Measurements from ENCODE around the gene FAM219B.
A peak's percentile ranks its signal among the peaks of the same experiment; 100 is the strongest.
"Not testable (repeated sequence)": the region's sequence is repeated elsewhere in the genome, so short reads cannot be mapped to it uniquely, and the experiment has no call there.

The FAM219B gene

DNA sequence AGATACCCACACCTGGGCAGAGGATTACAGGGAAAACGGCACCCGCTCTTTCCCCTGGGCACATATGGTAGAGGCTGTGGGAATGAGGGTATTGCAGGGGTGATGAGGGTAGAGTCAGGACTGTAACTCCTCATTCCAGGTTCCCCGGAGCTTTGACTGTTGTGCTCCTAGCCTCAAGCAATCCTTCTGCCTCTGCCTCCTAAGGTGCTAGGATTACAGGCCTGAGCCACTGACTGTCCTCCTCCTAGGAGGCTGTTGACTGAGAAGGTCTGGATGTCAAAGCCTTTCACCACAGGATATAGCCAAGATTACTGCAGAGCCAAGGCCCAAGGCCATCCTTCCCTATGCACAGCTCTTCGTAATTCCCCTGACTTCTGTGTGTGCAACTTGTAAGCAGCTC lies 17.9 kb downstream of the FAM219B start:
- H3K4me1 ChIP-seq (ENCODE audit: control insufficient read depth, insufficient read depth, low read length): no peaks in the 10 kb centered on the region
- no peaks in the 10 kb centered on the region for H3K9me3 ChIP-seq (ENCODE audit: control insufficient read depth, insufficient read depth, low read length)
- H3K27me3 ChIP-seq (ENCODE audit: control insufficient read depth, insufficient read depth, low read length): no peaks in the 10 kb centered on the region
- H3K9ac ChIP-seq (ENCODE audit: low read depth, low read length): no peak overlapping the region
- no peak overlapping the region for H3K4me3 ChIP-seq (ENCODE audit: low read depth, low read length)
- peaks cover 11% of the 10 kb centered on the region for H3K36me3 ChIP-seq (ENCODE audit: control insufficient read depth, insufficient read depth, low read length)

DNA sequence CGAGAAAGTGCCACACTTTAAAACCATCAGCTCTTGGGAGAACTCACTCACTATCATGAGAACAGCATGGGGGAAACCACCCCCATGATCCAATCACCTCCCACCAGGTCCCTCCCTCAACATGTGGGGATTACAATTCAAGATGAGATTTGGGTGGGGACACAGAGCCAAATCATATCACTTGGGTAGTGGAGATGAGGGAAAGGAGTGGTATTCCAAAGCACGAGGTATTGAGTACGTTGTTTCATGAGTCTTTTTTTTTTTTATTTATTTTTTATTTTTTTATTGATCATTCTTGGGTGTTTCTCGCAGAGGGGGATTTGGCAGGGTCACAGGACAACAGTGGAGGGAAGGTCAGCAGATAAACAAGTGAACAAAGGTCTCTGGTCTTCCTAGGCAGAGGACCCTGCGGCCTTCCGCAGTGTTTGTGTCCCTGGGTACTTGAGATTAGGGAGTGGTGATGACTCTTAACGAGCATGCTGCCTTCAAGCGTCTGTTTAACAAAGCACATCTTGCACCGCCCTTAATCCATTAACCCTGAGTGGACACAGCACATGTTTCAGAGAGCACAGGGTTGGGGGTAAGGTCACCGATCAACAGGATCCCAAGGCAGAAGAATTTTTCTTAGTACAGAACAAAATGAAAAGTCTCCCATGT lies 19.0 kb downstream of the FAM219B start:
- H3K9me3 ChIP-seq (ENCODE audit: control insufficient read depth, insufficient read depth, low read length); H3K4me3 ChIP-seq (ENCODE audit: low read depth, low read length); H3K4me1 ChIP-seq (ENCODE audit: control insufficient read depth, insufficient read depth, low read length); H3K9ac ChIP-seq (ENCODE audit: low read depth, low read length); H3K36me3 ChIP-seq (ENCODE audit: control insufficient read depth, insufficient read depth, low read length); H3K27me3 ChIP-seq (ENCODE audit: control insufficient read depth, insufficient read depth, low read length): not testable (repeated sequence)

DNA sequence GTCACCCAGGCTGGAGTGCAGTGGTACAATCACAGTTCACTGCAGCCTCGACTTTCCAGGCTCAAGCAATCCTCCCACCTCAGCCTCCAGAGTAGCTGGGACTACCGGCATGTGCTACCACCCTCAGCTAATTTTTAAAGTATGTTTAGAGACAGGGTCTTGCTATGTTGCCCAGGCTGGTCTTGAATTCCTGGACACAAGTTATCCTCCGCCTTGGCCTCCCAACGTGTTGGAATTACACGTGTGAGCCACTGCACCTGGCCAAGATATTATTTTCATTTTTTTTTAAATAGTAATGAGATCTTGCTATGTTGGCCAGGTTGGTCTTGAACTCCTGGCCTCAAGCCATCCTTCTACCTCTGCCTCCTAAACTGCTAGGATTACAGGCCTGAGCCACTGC lies 21.2 kb downstream of the FAM219B start:
- Histone ChIP-seq H3K9me3 (ENCODE audit: control insufficient read depth, insufficient read depth, low read length) (no peaks in the 10 kb centered on the region), H3K9ac (ENCODE audit: low read depth, low read length) (no peak overlapping the region), H3K27me3 (ENCODE audit: control insufficient read depth, insufficient read depth, low read length) (no peaks in the 10 kb centered on the region), H3K4me1 (ENCODE audit: control insufficient read depth, insufficient read depth, low read length) (no peaks in the 10 kb centered on the region), H3K36me3 (ENCODE audit: control insufficient read depth, insufficient read depth, low read length) (peaks cover 2% of the 10 kb centered on the region), H3K4me3 (ENCODE audit: low read depth, low read length) (no peak overlapping the region)

- Histone ChIP-seq H3K4me3 (ENCODE audit: low read depth, low read length) (no peak overlapping the region), H3K27me3 (ENCODE audit: control insufficient read depth, insufficient read depth, low read length) (no peaks in the 10 kb centered on the region), H3K4me1 (ENCODE audit: control insufficient read depth, insufficient read depth, low read length) (no peaks in the 10 kb centered on the region), H3K9me3 (ENCODE audit: control insufficient read depth, insufficient read depth, low read length) (no peaks in the 10 kb centered on the region), H3K36me3 (ENCODE audit: control insufficient read depth, insufficient read depth, low read length) (no peaks in the 10 kb centered on the region), H3K9ac (ENCODE audit: low read depth, low read length) (no peak overlapping the region)
These were observed 22.0 kb downstream of the FAM219B start for GRCh38 chr15:74884428-74885223.

GRCh38 chr15:74882528-74882927 lies 24.1 kb downstream of the FAM219B start:
- no peaks in the 10 kb centered on the region for H3K9me3 ChIP-seq (ENCODE audit: control insufficient read depth, insufficient read depth, low read length)
- no peaks in the 10 kb centered on the region for H3K36me3 ChIP-seq (ENCODE audit: control insufficient read depth, insufficient read depth, low read length)
- H3K27me3 ChIP-seq (ENCODE audit: control insufficient read depth, insufficient read depth, low read length): no peaks in the 10 kb centered on the region
- no peak overlapping the region for H3K9ac ChIP-seq (ENCODE audit: low read depth, low read length)
- no peak overlapping the region for H3K4me3 ChIP-seq (ENCODE audit: low read depth, low read length)
- H3K4me1 ChIP-seq (ENCODE audit: control insufficient read depth, insufficient read depth, low read length): no peaks in the 10 kb centered on the region

DNA sequence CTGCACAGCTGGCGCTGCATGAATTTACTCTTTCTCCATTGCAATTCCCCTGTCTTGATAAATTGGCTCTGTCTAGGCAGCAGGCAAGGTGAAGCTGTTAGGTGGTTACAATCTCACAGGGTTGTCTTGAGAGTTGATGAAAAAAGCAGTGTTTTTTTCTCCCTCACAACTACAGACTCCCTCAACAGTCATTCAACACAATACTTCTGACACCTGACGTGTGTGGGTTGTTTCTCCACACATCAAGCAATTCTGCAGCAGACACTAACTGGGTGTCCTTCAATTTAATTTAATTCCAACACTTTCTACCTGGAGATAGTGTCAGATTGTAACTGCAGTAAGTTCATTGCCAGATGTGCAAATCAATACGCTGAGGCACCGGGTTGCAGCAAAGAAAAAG lies 28.4 kb downstream of the FAM219B start:
- H3K9ac ChIP-seq (ENCODE audit: low read depth, low read length): no peak overlapping the region
- no peaks in the 10 kb centered on the region for H3K9me3 ChIP-seq (ENCODE audit: control insufficient read depth, insufficient read depth, low read length)
- H3K4me1 ChIP-seq (ENCODE audit: control insufficient read depth, insufficient read depth, low read length): no peaks in the 10 kb centered on the region
- H3K36me3 ChIP-seq (ENCODE audit: control insufficient read depth, insufficient read depth, low read length): no peaks in the 10 kb centered on the region
- H3K4me3 ChIP-seq (ENCODE audit: low read depth, low read length): no peak overlapping the region
- no peaks in the 10 kb centered on the region for H3K27me3 ChIP-seq (ENCODE audit: control insufficient read depth, insufficient read depth, low read length)

DNA sequence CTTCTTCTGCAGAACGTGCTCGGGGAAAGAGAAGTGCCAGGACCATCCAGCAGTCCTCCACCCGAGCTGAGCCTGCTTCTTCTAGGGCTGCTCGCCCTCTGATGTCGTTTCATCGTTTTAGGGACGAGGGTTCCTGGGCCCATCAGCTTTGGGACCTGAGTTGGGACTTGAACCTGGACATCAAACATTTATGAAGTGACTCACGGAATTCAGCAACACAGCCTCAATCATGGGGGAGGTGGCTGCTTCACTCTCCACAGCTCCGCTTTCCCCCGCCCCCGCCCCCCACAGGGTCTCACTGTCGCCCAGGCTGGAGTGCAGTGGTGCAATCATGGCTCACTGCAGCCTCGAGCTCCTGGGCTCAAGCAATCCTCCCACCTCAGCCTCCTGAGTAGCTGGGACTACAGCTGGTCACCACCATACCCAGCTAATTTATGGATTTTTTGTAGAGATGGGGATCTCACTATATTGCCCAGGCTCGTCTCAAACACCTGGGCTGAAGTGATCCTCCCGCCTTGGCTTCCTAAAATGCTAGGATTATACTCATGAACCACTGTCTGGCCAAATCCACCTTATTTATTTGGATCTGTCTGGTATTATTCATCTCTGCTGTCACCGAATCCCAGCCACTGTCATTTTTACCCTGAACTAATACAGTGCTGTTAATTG lies 32.8 kb downstream of the FAM219B start:
- H3K9ac ChIP-seq (ENCODE audit: low read depth, low read length): peak overlapping the region; percentile 60
- no peaks in the 10 kb centered on the region for H3K4me1 ChIP-seq (ENCODE audit: control insufficient read depth, insufficient read depth, low read length)
- peak overlapping the region; percentile 78 for H3K4me3 ChIP-seq (ENCODE audit: low read depth, low read length)

GRCh38 chr15:74873036-74873755 lies 33.5 kb downstream of the FAM219B start, which contains the start of gene SCAMP2:
TSS of gene SCAMP2 (minus strand) at chr15:74873365. CDS start at chr15:74873255, 110 bp downstream.
- H3K4me3 ChIP-seq (ENCODE audit: low read depth, low read length): peak within 1 kb of the TSS; percentile 78
- no peaks in the 10 kb centered on the region for H3K4me1 ChIP-seq (ENCODE audit: control insufficient read depth, insufficient read depth, low read length)
- peaks cover under 1% of the 10 kb centered on the region for H3K36me3 ChIP-seq (ENCODE audit: control insufficient read depth, insufficient read depth, low read length)
- H3K27me3 ChIP-seq (ENCODE audit: control insufficient read depth, insufficient read depth, low read length): no peaks in the 10 kb centered on the region
- H3K9me3 ChIP-seq (ENCODE audit: control insufficient read depth, insufficient read depth, low read length): no peaks in the 10 kb centered on the region
- peak within 1 kb of the TSS; percentile 97 for H3K9ac ChIP-seq (ENCODE audit: low read depth, low read length)

More for the DNA sequence above, 32.8 kb downstream of the FAM219B start:
- Histone ChIP-seq H3K27me3 (ENCODE audit: control insufficient read depth, insufficient read depth, low read length) (no peaks in the 10 kb centered on the region), H3K9me3 (ENCODE audit: control insufficient read depth, insufficient read depth, low read length) (no peaks in the 10 kb centered on the region), H3K36me3 (ENCODE audit: control insufficient read depth, insufficient read depth, low read length) (no peaks in the 10 kb centered on the region)

DNA sequence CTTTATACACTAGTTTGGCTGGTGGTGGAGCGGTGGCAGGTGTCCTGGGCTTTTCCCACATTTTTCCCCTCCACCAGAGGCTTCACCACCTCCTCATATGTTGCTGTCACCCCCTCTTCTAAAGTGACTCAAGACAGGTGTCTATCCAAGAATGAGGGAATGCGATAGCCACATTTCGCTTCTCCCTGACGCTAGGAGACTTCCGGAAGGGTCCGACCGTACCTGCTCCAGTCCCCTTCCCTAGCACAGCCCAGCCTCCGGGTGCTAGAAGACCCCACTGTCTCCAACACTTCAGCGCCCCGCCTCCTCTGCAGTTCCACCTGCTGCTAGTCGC lies 34.0 kb downstream of the FAM219B start:
- peak overlapping the region; percentile 69 for H3K4me3 ChIP-seq (ENCODE audit: low read depth, low read length)
- no peaks in the 10 kb centered on the region for H3K4me1 ChIP-seq (ENCODE audit: control insufficient read depth, insufficient read depth, low read length)
- peaks cover 2% of the 10 kb centered on the region for H3K36me3 ChIP-seq (ENCODE audit: control insufficient read depth, insufficient read depth, low read length)
- peak overlapping the region; percentile 97 for H3K9ac ChIP-seq (ENCODE audit: low read depth, low read length)
- H3K27me3 ChIP-seq (ENCODE audit: control insufficient read depth, insufficient read depth, low read length): no peaks in the 10 kb centered on the region
- no peaks in the 10 kb centered on the region for H3K9me3 ChIP-seq (ENCODE audit: control insufficient read depth, insufficient read depth, low read length)

DNA sequence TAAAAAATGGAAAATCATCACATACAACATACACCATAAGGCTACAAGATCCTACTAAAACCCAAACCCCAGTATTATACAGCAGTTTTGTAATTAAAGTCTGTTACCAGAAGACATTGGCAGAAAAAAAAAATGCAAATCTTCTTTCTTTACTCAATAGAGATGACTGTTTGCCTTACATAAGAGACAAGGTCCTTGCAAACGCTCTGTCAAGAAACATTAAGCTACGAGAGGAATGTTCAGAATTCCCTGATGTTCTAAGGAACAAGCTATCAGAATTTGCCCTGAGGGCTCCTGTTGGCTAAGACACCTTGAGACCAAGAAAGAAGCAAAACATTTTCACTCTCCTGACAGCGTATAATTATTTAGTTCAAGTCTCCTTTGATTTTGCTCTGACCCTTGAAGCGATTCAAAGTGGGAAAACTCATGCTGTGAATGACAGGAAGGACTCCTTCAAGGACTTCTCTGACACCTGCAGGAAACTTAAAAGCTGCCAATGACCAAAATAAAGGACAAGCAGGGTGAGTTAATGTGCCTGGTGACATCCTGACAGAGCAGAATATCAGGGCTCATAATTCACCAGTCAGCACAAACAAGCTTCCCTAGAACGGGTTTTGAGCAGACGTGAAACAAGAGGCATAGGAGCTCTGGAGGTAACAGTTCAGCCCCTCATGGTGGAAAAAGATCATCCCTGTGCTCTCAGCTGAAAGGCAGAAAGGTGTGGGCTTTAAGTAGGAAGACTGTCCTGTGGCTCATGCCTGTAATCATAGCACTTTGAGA lies 36.0 kb downstream of the FAM219B start:
- H3K9ac ChIP-seq (ENCODE audit: low read depth, low read length): no peak overlapping the region
- H3K27me3 ChIP-seq (ENCODE audit: control insufficient read depth, insufficient read depth, low read length): no peaks in the 10 kb centered on the region
- no peaks in the 10 kb centered on the region for H3K9me3 ChIP-seq (ENCODE audit: control insufficient read depth, insufficient read depth, low read length)
- no peaks in the 10 kb centered on the region for H3K4me1 ChIP-seq (ENCODE audit: control insufficient read depth, insufficient read depth, low read length)
- H3K36me3 ChIP-seq (ENCODE audit: control insufficient read depth, insufficient read depth, low read length): peaks cover 2% of the 10 kb centered on the region
- no peak overlapping the region for H3K4me3 ChIP-seq (ENCODE audit: low read depth, low read length)

Data from iPS-15b (cell line).